Liver (tissue), 9 donors: ENCODE data around the gene SPG21. TPM values are rescaled to one million over a fixed set of nuclear protein-coding genes. Genes with fewer than 3 reads are reported as not detected.

Source experiments
- DNase-seq: peaks from one replicate; pipeline ENCODE4 v3.0.0-alpha.2; 2017; ENCODE audit warnings: low spot score
- H3K27ac ChIP-seq, 2 donors: one replicate each; pipeline ENCODE4 v1.7.0; 2013; ENCODE audit warnings: inconsistent platforms in 2 of 2, low read length in 2 of 2, control low read depth in 1 of 2, low read depth in 1 of 2, mild to moderate bottlenecking in 1 of 2
- H3K27me3 ChIP-seq, 4 donors: one replicate each; pipeline versions ENCODE4 v1.6.1 to v1.7.0; 2013; ENCODE audit warnings: low read length in 3 of 4, inconsistent platforms in 1 of 4, mild to moderate bottlenecking in 1 of 4, moderate library complexity in 1 of 4; ENCODE audit not compliant: control insufficient read depth in 4 of 4, insufficient read depth in 4 of 4
- H3K36me3 ChIP-seq, 4 donors: one replicate each; pipeline versions ENCODE4 v1.6.1 to v1.7.0; 2013; ENCODE audit warnings: low read length in 3 of 4, mild to moderate bottlenecking in 3 of 4, low read depth in 1 of 4, moderate library complexity in 1 of 4; ENCODE audit not compliant: control insufficient read depth in 4 of 4, insufficient read depth in 3 of 4
- H3K4me1 ChIP-seq, 4 donors: one replicate each; pipeline versions ENCODE4 v1.6.1 to v1.7.0; 2013; ENCODE audit warnings: low read length in 3 of 4, mild to moderate bottlenecking in 3 of 4, moderate library complexity in 1 of 4; ENCODE audit not compliant: control insufficient read depth in 4 of 4, insufficient read depth in 4 of 4
- H3K4me3 ChIP-seq, 3 donors: one replicate each; pipeline versions ENCODE4 v1.6.1 to v1.7.0; 2013; ENCODE audit warnings: low read length in 3 of 3, control low read depth in 1 of 3, low read depth in 1 of 3, mild to moderate bottlenecking in 1 of 3
- H3K9ac ChIP-seq, 2 donors: one replicate each; pipeline ENCODE4 v1.7.0; 2013; ENCODE audit warnings: low read length in 2 of 2, mild to moderate bottlenecking in 2 of 2, moderate library complexity in 2 of 2, control low read depth in 1 of 2, low read depth in 1 of 2
- H3K9me3 ChIP-seq, 4 donors: one replicate each; pipeline versions ENCODE4 v1.6.1 to v1.7.0; 2013; ENCODE audit warnings: low read length in 3 of 4; ENCODE audit not compliant: control insufficient read depth in 4 of 4
- ATF3 ChIP-seq: IDR thresholded peaks from 2 replicates; pipeline ENCODE4 v1.6.1; 2016; ENCODE audit warnings: antibody characterized with exemption
- EGR1 ChIP-seq, 2 donors: IDR thresholded peaks; 2 replicates each; pipeline ENCODE4 v1.6.1; 2016 to 2018; ENCODE audit warnings: antibody characterized with exemption in 2 of 2, low read depth in 2 of 2
- FOXA1 ChIP-seq: IDR thresholded peaks from 2 replicates; pipeline ENCODE4 v1.6.1; 2016; ENCODE audit warnings: antibody characterized with exemption
- FOXA2 ChIP-seq: IDR thresholded peaks from 2 replicates; pipeline ENCODE4 v1.6.1; 2016; ENCODE audit warnings: antibody characterized with exemption
- GABPA ChIP-seq, 2 donors: IDR thresholded peaks in 1 of 2; conservative IDR thresholded peaks in 1 of 2; 2 replicates each; pipeline ENCODE4 v1.6.1; 2016; ENCODE audit warnings: antibody characterized with exemption in 2 of 2, mild to moderate bottlenecking in 1 of 2, moderate library complexity in 1 of 2
- HNF4A ChIP-seq, 2 donors: conservative IDR thresholded peaks; 2 replicates each; pipeline ENCODE4 v1.6.1; 2016; ENCODE audit warnings: antibody characterized with exemption in 2 of 2, mild to moderate bottlenecking in 2 of 2
- HNF4G ChIP-seq: IDR thresholded peaks from 2 replicates; pipeline ENCODE4 v1.6.1; 2016; ENCODE audit warnings: antibody characterized with exemption
- JUND ChIP-seq, 2 donors: IDR thresholded peaks; 2 replicates each; pipeline ENCODE4 v1.6.1; 2016; ENCODE audit warnings: antibody characterized with exemption in 2 of 2
- NR2F2 ChIP-seq: IDR thresholded peaks from 2 replicates; pipeline ENCODE4 v1.6.1; 2016; ENCODE audit warnings: antibody characterized with exemption
- RAD21 ChIP-seq, 2 donors: IDR thresholded peaks; 2 replicates each; pipeline ENCODE4 v1.6.1; 2016; ENCODE audit warnings: antibody characterized with exemption in 2 of 2, mild to moderate bottlenecking in 2 of 2
- REST ChIP-seq: IDR thresholded peaks from 2 replicates; pipeline ENCODE4 v1.6.1; 2016; ENCODE audit warnings: antibody characterized with exemption, mild to moderate bottlenecking
- RXRA ChIP-seq, 2 donors: IDR thresholded peaks; 2 replicates each; pipeline ENCODE4 v1.6.1; 2017 to 2018; ENCODE audit warnings: antibody characterized with exemption in 2 of 2, mild to moderate bottlenecking in 1 of 2
- SP1 ChIP-seq: IDR thresholded peaks from 2 replicates; pipeline ENCODE4 v1.6.1; 2018; ENCODE audit warnings: antibody characterized with exemption, mild to moderate bottlenecking
- TAF1 ChIP-seq: conservative IDR thresholded peaks from 2 replicates; pipeline ENCODE4 v1.6.1; 2016; ENCODE audit warnings: antibody characterized with exemption, mild to moderate bottlenecking
- YY1 ChIP-seq: IDR thresholded peaks from 2 replicates; pipeline ENCODE4 v1.6.1; 2016; ENCODE audit warnings: antibody characterized with exemption, mild to moderate bottlenecking
- ZBTB33 ChIP-seq: IDR thresholded peaks from 2 replicates; pipeline ENCODE4 v1.6.1; 2016; ENCODE audit warnings: antibody characterized with exemption
- WGBS: extraction: QIAGEN DNeasy Blood & Tissue Kit; methylation state at CpG from one replicate; pipeline ENCODE4 v1.1.7; 2013; 5-methylcytosine and 5-hydroxymethylcytosine counted together
- polyA plus RNA-seq, 2 donors: library from polyadenylated mRNA; stranded (reverse) in 1 of 2; unstranded in 1 of 2; fragments of 200-250 nt in 1 of 2; fragments of >200 nt in 1 of 2; fragmentation: Nextera tagmentation in 1 of 2; extraction: Ambion mirVana in 1 of 2; gene quantifications; one replicate each; pipeline versions ENCODE4 v1.2.1 to v1.2.3, GENCODE V29; 2013 to 2015
- total RNA-seq, 2 donors: library from RNA; depleted of rRNA; stranded (reverse); fragments of >200 nt; gene quantifications; one replicate each; pipeline ENCODE4 v1.2.3, GENCODE V29; 2014
- TF ChIP-seq, protein P1 (sequence below): fragments of 150-350 bp; IDR thresholded peaks from 2 replicates; pipeline ENCODE4 v1.5.1; 2017; ENCODE audit warnings: improper control_type of control experiment, low read depth, low read length; ENCODE audit not compliant: missing input control
- TF ChIP-seq, protein P2 (sequence below): IDR thresholded peaks from 2 replicates; pipeline ENCODE4 v1.6.1; 2016; ENCODE audit warnings: antibody characterized with exemption
- donor health status: healthy.
- donor health status: healthy.
- donor health status: healthy.
- donor health status: healthy.
- donor health status: healthy.

The SPG21 gene
- total and polyA plus RNA-seq, 4 donors, result 27.4 to 50.7 (median 41.2) TPM

DNA sequence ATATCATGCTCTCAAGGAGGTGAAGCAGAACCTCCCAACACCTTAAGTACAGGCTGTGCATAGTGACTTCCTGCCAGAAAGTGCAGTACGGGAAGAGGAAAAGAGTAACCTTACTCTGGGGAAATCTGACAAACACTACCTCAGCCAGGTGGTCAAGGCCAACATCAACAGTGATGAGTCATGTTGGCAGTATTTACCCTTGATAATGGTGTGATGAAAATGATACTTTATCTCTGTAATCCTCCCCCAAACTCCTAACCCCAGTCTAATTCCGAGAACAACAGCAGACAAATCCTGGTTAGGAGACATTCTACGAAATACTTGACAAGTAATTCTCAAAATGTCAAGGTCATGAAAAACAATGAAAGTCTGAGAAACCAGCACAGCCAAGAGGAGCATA lies 51.5 kb downstream of the SPG21 start:
- Histone ChIP-seq H3K9me3 (no peaks in the 10 kb centered on the region), H3K4me1 (peaks cover 0 to 4% (median 0%) of the 10 kb centered on the region in 4 donors), H3K9ac (no peak overlapping the region), H3K27ac (peak overlapping the region; percentile 35 to 57), H3K4me3 (no peak overlapping the region), H3K27me3 (no peaks in the 10 kb centered on the region), H3K36me3 (no peaks in the 10 kb centered on the region)
- WGBS, result 33% methylated on average over 3 of the region's 3 CpGs
- DNase-seq, result no peak
- TF ChIP-seq HNF4G (no peak), ATF3 (peak; percentile 92), SP1 (peak; percentile 40), TAF1 (no peak), REST (no peak), ZBTB33 (peak; percentile 56), EGR1 (IDR thresholded peaks at IDR 0.05; ENCODE audit: low read depth in 2 of 2) (peak in 1 of 2 donors; percentile 93), NR2F2 (no peak), RXRA (IDR thresholded peaks at IDR 0.05) (peak; percentile 43 to 90), GABPA (IDR thresholded peaks at IDR 0.05 in 1 of 2, conservative IDR thresholded peaks at IDR 0.05 in 1 of 2) (peak in 1 of 2 donors; percentile 58), JUND (IDR thresholded peaks at IDR 0.05) (peak; percentile 96 to 99), YY1 (peak; percentile 58), RAD21 (IDR thresholded peaks at IDR 0.05) (peak; percentile 8 to 19), FOXA1 (peak; percentile 77), HNF4A (conservative IDR thresholded peaks at IDR 0.05) (peak; percentile 53 to 79), FOXA2 (peak; percentile 96)
- TF ChIP-seq, protein P1, sequence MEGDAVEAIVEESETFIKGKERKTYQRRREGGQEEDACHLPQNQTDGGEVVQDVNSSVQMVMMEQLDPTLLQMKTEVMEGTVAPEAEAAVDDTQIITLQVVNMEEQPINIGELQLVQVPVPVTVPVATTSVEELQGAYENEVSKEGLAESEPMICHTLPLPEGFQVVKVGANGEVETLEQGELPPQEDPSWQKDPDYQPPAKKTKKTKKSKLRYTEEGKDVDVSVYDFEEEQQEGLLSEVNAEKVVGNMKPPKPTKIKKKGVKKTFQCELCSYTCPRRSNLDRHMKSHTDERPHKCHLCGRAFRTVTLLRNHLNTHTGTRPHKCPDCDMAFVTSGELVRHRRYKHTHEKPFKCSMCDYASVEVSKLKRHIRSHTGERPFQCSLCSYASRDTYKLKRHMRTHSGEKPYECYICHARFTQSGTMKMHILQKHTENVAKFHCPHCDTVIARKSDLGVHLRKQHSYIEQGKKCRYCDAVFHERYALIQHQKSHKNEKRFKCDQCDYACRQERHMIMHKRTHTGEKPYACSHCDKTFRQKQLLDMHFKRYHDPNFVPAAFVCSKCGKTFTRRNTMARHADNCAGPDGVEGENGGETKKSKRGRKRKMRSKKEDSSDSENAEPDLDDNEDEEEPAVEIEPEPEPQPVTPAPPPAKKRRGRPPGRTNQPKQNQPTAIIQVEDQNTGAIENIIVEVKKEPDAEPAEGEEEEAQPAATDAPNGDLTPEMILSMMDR, result no peak
- TF ChIP-seq, protein P2, sequence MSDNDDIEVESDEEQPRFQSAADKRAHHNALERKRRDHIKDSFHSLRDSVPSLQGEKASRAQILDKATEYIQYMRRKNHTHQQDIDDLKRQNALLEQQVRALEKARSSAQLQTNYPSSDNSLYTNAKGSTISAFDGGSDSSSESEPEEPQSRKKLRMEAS, result peak; percentile 98
